ENCODE data around the gene LAMC3. TPM values are rescaled to one million over a fixed set of nuclear protein-coding genes. Genes with fewer than 3 reads are reported as not detected.

The LAMC3 gene
- total RNA-seq, 1 experiment from 2014 or later = not detected

GRCh38 chr9:130965680-130966079, 43.3 kb upstream of the LAMC3 start:
- Histone ChIP-seq H3K9me2 (replicated peaks; ENCODE audit: insufficient read depth, low read length) (no peaks in the 10 kb centered on the region), H3K4me2 (ENCODE audit: low read depth, low read length, poor library complexity, severe bottlenecking) (no peak overlapping the region), H3K79me2 (ENCODE audit: low read length) (no peaks in the 10 kb centered on the region), H3K36me3 (ENCODE audit: insufficient read depth, low read length) (no peaks in the 10 kb centered on the region), H2AFZ (ENCODE audit: low read length) (no peak overlapping the region), H3K27ac (ENCODE audit: low read length) (no peak overlapping the region), H3K4me1 (ENCODE audit: low read length) (no peaks in the 10 kb centered on the region), H4K20me1 (ENCODE audit: insufficient read depth, low read depth, low read length) (no peaks in the 10 kb centered on the region), H3K9me3 (ENCODE audit: low read length) (no peaks in the 10 kb centered on the region), H3K27me3 (ENCODE audit: low read length) (no peaks in the 10 kb centered on the region), H3K4me3 (ENCODE audit: low read length) (no peak overlapping the region), H3K9ac (ENCODE audit: low read length) (no peak overlapping the region)
- no peak for DNase-seq

GRCh38 chr9:130970052-130970451, 38.9 kb upstream of the LAMC3 start:
- no peaks in the 10 kb centered on the region for H3K9me3 ChIP-seq (ENCODE audit: low read length)
- no peak overlapping the region for H2AFZ ChIP-seq (ENCODE audit: low read length)
- H3K27me3 ChIP-seq (ENCODE audit: low read length) = 0 out of 2 replicates have a peak, but pooled peaks cover 3% of the 10 kb centered on the region
- H3K9me2 ChIP-seq (replicated peaks; ENCODE audit: insufficient read depth, low read length) = no peaks in the 10 kb centered on the region
- H3K4me2 ChIP-seq (ENCODE audit: low read depth, low read length, poor library complexity, severe bottlenecking) = no peak overlapping the region
- H3K4me1 ChIP-seq (ENCODE audit: low read length) = no peaks in the 10 kb centered on the region
- no peaks in the 10 kb centered on the region for H3K36me3 ChIP-seq (ENCODE audit: insufficient read depth, low read length)
- no peak overlapping the region for H3K4me3 ChIP-seq (ENCODE audit: low read length)
- no peaks in the 10 kb centered on the region for H4K20me1 ChIP-seq (ENCODE audit: insufficient read depth, low read depth, low read length)
- no peak for DNase-seq
- no peak overlapping the region for H3K9ac ChIP-seq (ENCODE audit: low read length)
- H3K79me2 ChIP-seq (ENCODE audit: low read length) = no peaks in the 10 kb centered on the region
- H3K27ac ChIP-seq (ENCODE audit: low read length) = no peak overlapping the region

- no peaks in the 10 kb centered on the region for H3K9me2 ChIP-seq (replicated peaks; ENCODE audit: insufficient read depth, low read length)
- H3K4me2 ChIP-seq (ENCODE audit: low read depth, low read length, poor library complexity, severe bottlenecking) = no peak overlapping the region
- no peaks in the 10 kb centered on the region for H4K20me1 ChIP-seq (ENCODE audit: insufficient read depth, low read depth, low read length)
- no peaks in the 10 kb centered on the region for H3K9me3 ChIP-seq (ENCODE audit: low read length)
- no peak overlapping the region for H3K9ac ChIP-seq (ENCODE audit: low read length)
- H3K36me3 ChIP-seq (ENCODE audit: insufficient read depth, low read length) = no peaks in the 10 kb centered on the region
- H3K4me1 ChIP-seq (ENCODE audit: low read length) = no peaks in the 10 kb centered on the region
- no peak overlapping the region for H2AFZ ChIP-seq (ENCODE audit: low read length)
- no peak overlapping the region for H3K27ac ChIP-seq (ENCODE audit: low read length)
- DNase-seq = no peak
- no peak overlapping the region for H3K4me3 ChIP-seq (ENCODE audit: low read length)
- no peaks in the 10 kb centered on the region for H3K79me2 ChIP-seq (ENCODE audit: low read length)
- 0 out of 2 replicates have a peak, but pooled peaks cover 3% of the 10 kb centered on the region for H3K27me3 ChIP-seq (ENCODE audit: low read length)
These were observed 38.1 kb upstream of the LAMC3 start for GRCh38 chr9:130970855-130971254.

GRCh38 chr9:130971294-130971849, 37.6 kb upstream of the LAMC3 start:
- Histone ChIP-seq H3K4me2 (ENCODE audit: low read depth, low read length, poor library complexity, severe bottlenecking) (no peak overlapping the region), H4K20me1 (ENCODE audit: insufficient read depth, low read depth, low read length) (no peaks in the 10 kb centered on the region), H3K79me2 (ENCODE audit: low read length) (no peaks in the 10 kb centered on the region), H3K4me3 (ENCODE audit: low read length) (no peak overlapping the region), H3K9ac (ENCODE audit: low read length) (no peak overlapping the region), H3K9me3 (ENCODE audit: low read length) (no peaks in the 10 kb centered on the region), H3K4me1 (ENCODE audit: low read length) (no peaks in the 10 kb centered on the region), H3K27me3 (ENCODE audit: low read length) (0 out of 2 replicates have a peak, but pooled peaks cover 3% of the 10 kb centered on the region), H3K27ac (ENCODE audit: low read length) (no peak overlapping the region), H2AFZ (ENCODE audit: low read length) (no peak overlapping the region), H3K36me3 (ENCODE audit: insufficient read depth, low read length) (no peaks in the 10 kb centered on the region), H3K9me2 (replicated peaks; ENCODE audit: insufficient read depth, low read length) (no peaks in the 10 kb centered on the region)
- no peak for DNase-seq

- Histone ChIP-seq H3K4me2 (ENCODE audit: low read depth, low read length, poor library complexity, severe bottlenecking) (no peak overlapping the region), H3K27me3 (ENCODE audit: low read length) (0 out of 2 replicates have a peak, but pooled peaks cover 3% of the 10 kb centered on the region), H3K79me2 (ENCODE audit: low read length) (no peaks in the 10 kb centered on the region), H3K9me2 (replicated peaks; ENCODE audit: insufficient read depth, low read length) (no peaks in the 10 kb centered on the region), H3K4me3 (ENCODE audit: low read length) (no peak overlapping the region), H3K9ac (ENCODE audit: low read length) (no peak overlapping the region), H3K36me3 (ENCODE audit: insufficient read depth, low read length) (no peaks in the 10 kb centered on the region), H4K20me1 (ENCODE audit: insufficient read depth, low read depth, low read length) (no peaks in the 10 kb centered on the region), H3K4me1 (ENCODE audit: low read length) (no peaks in the 10 kb centered on the region), H2AFZ (ENCODE audit: low read length) (no peak overlapping the region), H3K27ac (ENCODE audit: low read length) (no peak overlapping the region), H3K9me3 (ENCODE audit: low read length) (no peaks in the 10 kb centered on the region)
- no peak for DNase-seq
These were observed 36.6 kb upstream of the LAMC3 start for GRCh38 chr9:130972277-130972956.

- no peak overlapping the region for H3K9ac ChIP-seq (ENCODE audit: low read length)
- H3K4me1 ChIP-seq (ENCODE audit: low read length) = no peaks in the 10 kb centered on the region
- no peaks in the 10 kb centered on the region for H3K9me2 ChIP-seq (replicated peaks; ENCODE audit: insufficient read depth, low read length)
- H3K9me3 ChIP-seq (ENCODE audit: low read length) = no peaks in the 10 kb centered on the region
- no peak overlapping the region for H2AFZ ChIP-seq (ENCODE audit: low read length)
- 0 out of 2 replicates have a peak, but pooled peaks cover 3% of the 10 kb centered on the region for H3K27me3 ChIP-seq (ENCODE audit: low read length)
- no peak for DNase-seq
- no peaks in the 10 kb centered on the region for H4K20me1 ChIP-seq (ENCODE audit: insufficient read depth, low read depth, low read length)
- no peaks in the 10 kb centered on the region for H3K79me2 ChIP-seq (ENCODE audit: low read length)
- H3K36me3 ChIP-seq (ENCODE audit: insufficient read depth, low read length) = no peaks in the 10 kb centered on the region
- H3K4me2 ChIP-seq (ENCODE audit: low read depth, low read length, poor library complexity, severe bottlenecking) = no peak overlapping the region
- H3K4me3 ChIP-seq (ENCODE audit: low read length) = no peak overlapping the region
- no peak overlapping the region for H3K27ac ChIP-seq (ENCODE audit: low read length)
These were observed 35.9 kb upstream of the LAMC3 start for GRCh38 chr9:130972957-130973685.

- no peaks in the 10 kb centered on the region for H3K79me2 ChIP-seq (ENCODE audit: low read length)
- H4K20me1 ChIP-seq (ENCODE audit: insufficient read depth, low read depth, low read length) = no peaks in the 10 kb centered on the region
- 0 out of 2 replicates have a peak, but pooled peaks cover 3% of the 10 kb centered on the region for H3K27me3 ChIP-seq (ENCODE audit: low read length)
- no peaks in the 10 kb centered on the region for H3K36me3 ChIP-seq (ENCODE audit: insufficient read depth, low read length)
- H3K27ac ChIP-seq (ENCODE audit: low read length) = no peak overlapping the region
- no peak overlapping the region for H2AFZ ChIP-seq (ENCODE audit: low read length)
- no peaks in the 10 kb centered on the region for H3K4me1 ChIP-seq (ENCODE audit: low read length)
- no peak overlapping the region for H3K4me3 ChIP-seq (ENCODE audit: low read length)
- H3K4me2 ChIP-seq (ENCODE audit: low read depth, low read length, poor library complexity, severe bottlenecking) = no peak overlapping the region
- no peaks in the 10 kb centered on the region for H3K9me3 ChIP-seq (ENCODE audit: low read length)
- no peak overlapping the region for H3K9ac ChIP-seq (ENCODE audit: low read length)
- DNase-seq = no peak
- no peaks in the 10 kb centered on the region for H3K9me2 ChIP-seq (replicated peaks; ENCODE audit: insufficient read depth, low read length)
These were observed 35.2 kb upstream of the LAMC3 start for GRCh38 chr9:130973686-130974281.

GRCh38 chr9:130974697-130975096, 34.3 kb upstream of the LAMC3 start:
- H3K79me2 ChIP-seq (ENCODE audit: low read length) = no peaks in the 10 kb centered on the region
- H3K27me3 ChIP-seq (ENCODE audit: low read length) = 0 out of 2 replicates have a peak, but pooled peaks cover 3% of the 10 kb centered on the region
- H3K9ac ChIP-seq (ENCODE audit: low read length) = no peak overlapping the region
- no peak overlapping the region for H3K4me2 ChIP-seq (ENCODE audit: low read depth, low read length, poor library complexity, severe bottlenecking)
- H4K20me1 ChIP-seq (ENCODE audit: insufficient read depth, low read depth, low read length) = no peaks in the 10 kb centered on the region
- no peak overlapping the region for H2AFZ ChIP-seq (ENCODE audit: low read length)
- no peak overlapping the region for H3K4me3 ChIP-seq (ENCODE audit: low read length)
- H3K27ac ChIP-seq (ENCODE audit: low read length) = no peak overlapping the region
- H3K4me1 ChIP-seq (ENCODE audit: low read length) = no peaks in the 10 kb centered on the region
- no peaks in the 10 kb centered on the region for H3K36me3 ChIP-seq (ENCODE audit: insufficient read depth, low read length)
- H3K9me2 ChIP-seq (replicated peaks; ENCODE audit: insufficient read depth, low read length) = no peaks in the 10 kb centered on the region
- DNase-seq = no peak
- H3K9me3 ChIP-seq (ENCODE audit: low read length) = no peaks in the 10 kb centered on the region

Data from Karpas-422 (cell line).